Activated gamma-delta T cell treated with anti-CD3 and anti-CD28 coated beads, Interleukin-2, amount 50 U/mL, for 16 hours (primary cell): ENCODE measurements around the gene SYNGR3.

ENCODE experiments used
- DNase-seq: peaks from one replicate; pipeline ENCODE4 v3.0.0-alpha.2; 2020; ENCODE audit warnings: low read depth

The SYNGR3 gene

GRCh38 chr16:1976951-1977874 is 12.6 kb upstream of the SYNGR3 start:
- DNase-seq = no peak

DNA sequence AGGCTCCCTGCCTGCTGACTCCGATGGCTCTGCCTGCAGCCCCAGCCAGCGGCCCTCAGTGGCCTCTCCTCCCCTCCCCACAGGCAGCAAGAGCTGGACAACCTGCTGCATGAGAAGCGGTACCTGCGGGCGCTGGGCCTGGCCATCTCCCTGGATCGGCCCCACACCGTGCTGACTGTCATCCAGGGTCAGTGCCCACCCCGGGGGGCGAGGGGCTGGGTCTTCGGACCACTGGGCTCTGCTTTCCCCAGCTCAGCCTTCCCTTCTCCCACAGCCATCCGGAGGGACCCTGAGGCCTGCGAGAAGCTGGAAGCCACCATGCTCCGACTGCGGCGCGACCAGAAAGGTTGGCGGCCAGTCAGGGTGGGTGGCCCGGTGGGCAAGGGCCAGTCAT is 11.9 kb upstream of the SYNGR3 start:
- no peak for DNase-seq

- DNase-seq = no peak
Observed at GRCh38 chr16:1978476-1979120, 11.2 kb upstream of the SYNGR3 start.

DNA sequence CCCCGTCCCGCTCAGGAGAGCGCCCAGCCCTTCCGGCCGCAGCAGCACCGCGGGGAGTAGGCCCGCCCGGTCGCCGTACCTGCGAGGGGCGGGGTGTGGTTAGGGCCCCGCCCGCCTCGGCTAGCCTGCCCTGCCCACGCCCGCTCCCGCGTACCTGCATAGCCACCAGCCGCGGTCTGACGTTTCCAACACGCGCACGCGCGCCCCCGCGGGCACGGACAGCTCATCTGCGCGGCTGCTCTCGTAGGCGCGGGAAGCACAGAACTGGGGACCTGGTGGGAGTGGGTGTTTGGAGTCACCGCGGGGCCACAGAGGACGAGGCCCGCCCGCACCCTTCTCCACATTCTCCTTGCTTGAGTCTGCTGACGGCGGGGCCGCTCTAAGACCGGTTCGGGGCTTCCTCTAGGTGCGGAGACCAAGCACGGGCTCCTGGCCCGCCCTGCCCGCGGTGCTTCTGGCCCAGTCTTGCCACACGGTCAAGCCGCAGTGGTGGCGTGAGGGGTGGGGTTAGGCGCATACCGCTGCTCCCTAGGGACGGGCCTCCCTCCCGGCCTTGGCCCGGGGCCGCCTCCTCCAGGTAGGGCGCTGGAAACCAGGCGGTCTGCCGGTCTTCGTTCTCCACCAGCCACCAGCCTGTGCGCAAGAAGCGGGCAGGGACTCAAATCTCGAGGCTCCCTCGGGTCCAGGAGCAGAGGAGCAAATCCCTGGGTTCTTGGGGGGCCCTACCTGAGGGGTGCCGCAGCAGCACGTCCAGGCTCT is 10.3 kb upstream of the SYNGR3 start:
- no peak for DNase-seq

- no peak for DNase-seq
Observed at GRCh38 chr16:1980030-1980769, 9.6 kb upstream of the SYNGR3 start.

GRCh38 chr16:1980770-1981087 is 9.0 kb upstream of the SYNGR3 start:
- DNase-seq = no peak

DNA sequence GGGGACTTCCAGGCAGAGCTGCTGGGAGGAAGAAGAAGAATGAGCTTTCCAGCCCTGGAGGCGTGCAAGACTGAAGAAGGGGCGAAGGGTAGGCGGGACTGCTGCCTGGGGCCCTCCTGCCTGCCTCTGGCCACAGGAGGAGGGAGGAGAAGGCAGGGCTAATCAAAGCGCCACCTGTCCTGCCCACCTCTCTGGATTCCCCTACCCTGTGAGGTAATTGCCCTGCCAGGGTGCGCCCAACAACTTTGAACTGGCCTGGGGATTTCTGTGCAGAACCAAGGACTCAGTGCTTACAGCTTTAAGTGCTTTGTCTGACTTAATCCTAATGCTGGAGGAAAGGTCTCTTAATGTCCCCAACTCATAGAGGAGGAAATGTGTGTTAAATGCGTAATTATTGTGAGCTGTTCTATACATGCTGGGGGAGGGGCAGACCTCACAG is 8.4 kb upstream of the SYNGR3 start, which contains the start of gene NOXO1:
TSS of gene NOXO1 (minus strand) at position 72 of the 439 bp plus-strand sequence. CDS start 290 bp downstream, outside the sequence.
- DNase-seq = no peak

DNA sequence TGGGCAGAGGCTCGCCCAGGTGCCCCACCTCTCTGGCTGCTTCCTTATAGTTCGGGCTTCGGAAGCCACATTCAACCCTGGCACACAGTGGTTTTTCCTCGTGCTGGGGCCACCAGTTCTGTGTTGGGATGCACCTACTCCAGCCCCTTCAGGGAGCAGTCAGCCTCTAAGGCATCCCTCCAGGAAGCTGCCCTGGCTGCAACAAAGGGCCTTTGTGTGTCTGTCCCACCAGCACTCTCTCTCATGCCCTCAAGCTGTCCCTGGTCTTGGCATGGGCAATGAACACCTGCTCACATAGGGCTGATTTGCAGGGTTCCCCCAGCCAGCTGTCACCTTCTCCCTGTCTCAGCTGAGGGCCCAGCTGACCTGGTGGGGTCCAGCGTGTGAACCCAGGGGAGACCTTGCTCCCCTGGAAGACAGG is 7.7 kb upstream of the SYNGR3 start:
- no peak for DNase-seq

GRCh38 chr16:1982991-1983543 is 6.7 kb upstream of the SYNGR3 start:
- no peak for DNase-seq

GRCh38 chr16:1983544-1984346 is 6.0 kb upstream of the SYNGR3 start, which contains the start of gene GFER:
Gene GFER, plus strand, starts transcription at chr16:1984193. Its CDS starts 26 bp downstream, at chr16:1984219.
- DNase-seq = no peak

DNA sequence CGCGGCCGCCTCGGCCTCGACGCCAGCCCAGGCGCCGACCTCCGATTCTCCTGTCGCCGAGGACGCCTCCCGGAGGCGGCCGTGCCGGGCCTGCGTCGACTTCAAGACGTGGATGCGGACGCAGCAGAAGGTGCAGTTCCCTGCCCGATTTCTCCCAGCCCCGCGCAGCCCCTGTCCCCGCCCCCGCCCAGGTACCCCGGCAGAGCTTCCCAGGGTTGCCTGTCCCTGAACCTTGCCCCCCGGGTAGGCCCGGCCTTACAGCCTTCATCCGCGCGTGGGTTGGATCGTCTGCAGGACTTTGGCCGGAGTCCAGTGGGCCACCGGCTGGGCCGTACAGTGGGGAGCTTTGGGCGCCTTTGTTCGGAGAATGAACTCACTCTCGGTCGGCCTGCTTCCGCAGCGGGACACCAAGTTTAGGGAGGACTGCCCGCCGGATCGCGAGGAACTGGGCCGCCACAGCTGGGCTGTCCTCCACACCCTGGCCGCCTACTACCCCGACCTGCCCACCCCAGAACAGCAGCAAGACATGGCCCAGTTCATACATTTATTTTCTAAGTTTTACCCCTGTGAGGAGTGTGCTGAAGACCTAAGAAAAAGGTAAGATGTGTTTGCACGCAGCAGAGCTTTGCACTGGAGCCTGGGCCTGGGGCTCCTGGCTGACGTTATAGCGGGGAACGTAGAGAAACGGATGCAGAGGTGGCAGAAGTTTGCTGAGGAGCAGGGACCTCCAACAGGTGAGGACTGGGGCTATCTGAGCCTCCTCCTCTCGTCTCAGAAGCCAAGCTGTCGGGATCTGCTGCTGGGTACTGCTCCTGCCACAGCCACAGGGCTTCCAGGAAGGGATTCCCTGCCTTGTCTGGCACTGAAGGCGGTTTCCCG is 5.2 kb upstream of the SYNGR3 start:
- DNase-seq = no peak

DNA sequence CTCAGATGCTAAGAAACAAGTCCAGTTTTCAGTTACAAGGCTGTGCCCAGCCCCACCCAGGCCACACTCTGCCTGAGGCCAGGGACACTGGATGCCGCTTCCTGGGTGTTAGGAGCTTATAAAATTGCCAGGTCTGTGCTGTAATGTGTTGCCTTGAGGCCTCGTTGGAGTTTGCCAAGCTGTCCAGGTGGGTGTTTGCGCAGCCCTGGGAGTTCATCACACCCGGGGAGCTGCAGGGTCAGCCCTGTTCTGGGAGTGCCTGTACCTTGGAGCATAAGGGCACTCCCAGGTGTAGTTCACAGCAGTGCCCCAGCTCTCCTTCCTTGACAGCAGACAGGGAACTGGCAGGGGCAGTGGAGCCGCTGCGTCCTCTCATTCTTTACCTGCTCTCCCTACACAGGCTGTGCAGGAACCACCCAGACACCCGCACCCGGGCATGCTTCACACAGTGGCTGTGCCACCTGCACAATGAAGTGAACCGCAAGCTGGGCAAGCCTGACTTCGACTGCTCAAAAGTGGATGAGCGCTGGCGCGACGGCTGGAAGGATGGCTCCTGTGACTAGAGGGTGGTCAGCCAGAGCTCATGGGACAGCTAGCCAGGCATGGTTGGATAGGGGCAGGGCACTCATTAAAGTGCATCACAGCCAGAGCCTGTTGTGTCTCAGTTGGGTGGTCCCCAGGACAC is 4.2 kb upstream of the SYNGR3 start:
- DNase-seq = no peak

- no peak for DNase-seq
Observed at GRCh38 chr16:1987198-1987597, 2.6 kb upstream of the SYNGR3 start.

DNA sequence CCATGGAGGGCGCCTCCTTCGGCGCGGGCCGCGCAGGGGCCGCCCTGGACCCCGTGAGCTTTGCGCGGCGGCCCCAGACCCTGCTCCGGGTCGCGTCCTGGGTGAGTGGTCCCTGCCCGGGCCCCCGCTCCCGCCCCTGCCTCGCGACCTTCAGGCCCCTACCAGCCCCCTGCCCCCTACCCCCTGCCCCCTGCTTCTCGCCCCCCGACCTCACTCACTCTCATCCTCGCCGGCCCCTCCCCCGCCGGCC is 256 bp downstream of the SYNGR3 start:
- no peak for DNase-seq

GRCh38 chr16:1990351-1991134 is 773 bp downstream of the SYNGR3 start:
- DNase-seq = no peak

DNA sequence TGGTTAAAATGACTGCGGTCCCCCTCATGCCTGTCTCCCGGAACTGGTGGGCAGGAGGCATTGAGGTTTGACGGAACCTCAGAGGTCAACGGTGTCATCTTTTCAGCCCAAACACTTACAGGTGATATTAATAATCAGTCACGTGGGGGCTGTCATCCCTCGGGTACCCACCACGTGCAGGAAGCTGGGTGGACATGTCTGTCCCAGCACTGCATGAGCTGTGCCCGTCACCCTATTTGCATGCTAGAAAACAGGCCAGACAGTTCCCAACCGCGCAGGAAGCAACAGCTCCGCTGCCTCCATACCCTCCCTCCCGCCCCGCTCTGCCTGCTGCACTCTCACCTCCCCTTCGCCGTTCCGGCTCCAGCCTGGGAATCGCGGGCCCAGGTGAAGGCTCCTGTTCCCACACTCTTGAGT is 1.4 kb downstream of the SYNGR3 start:
- DNase-seq = no peak

DNA sequence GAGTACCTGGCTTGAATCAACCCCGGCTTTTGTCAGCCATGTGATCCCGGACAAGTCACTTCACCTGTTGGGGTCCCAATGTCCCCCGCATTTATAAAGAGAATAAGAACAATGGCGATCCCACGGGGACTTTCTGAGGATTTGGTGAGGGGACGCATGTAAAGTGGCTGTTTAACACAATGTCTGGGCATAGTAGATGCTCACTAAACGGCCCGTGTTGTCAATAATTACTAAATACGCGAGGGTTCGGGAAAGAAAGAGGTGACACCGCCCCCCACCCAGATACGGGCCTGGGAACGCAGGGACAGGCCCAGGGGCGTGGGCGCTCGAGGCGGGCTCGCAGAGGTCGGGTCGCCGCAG is 1.8 kb downstream of the SYNGR3 start:
- DNase-seq = no peak

GRCh38 chr16:1991948-1992703 is 2.4 kb downstream of the SYNGR3 start:
- peak; percentile 97 for DNase-seq
